IMR-90 (cell line): Measurements from ENCODE around the gene DPH6. TPM values are rescaled to one million over a fixed set of nuclear protein-coding genes. Genes with fewer than 3 reads are reported as not detected.
A peak's percentile ranks its signal among the peaks of the same experiment; 100 is the strongest.

Experiments used
- ATAC-seq: fragments of 200-7000 bp; cut with Tn5 transposase; 2 replicates; pipeline ENCODE4 v1.9.1; 2020; ENCODE audit warnings: low read depth, mild to moderate bottlenecking, moderate library complexity
- BruUV-seq: library from RNA; stranded (reverse); fragments of 400-500 nt; replicated peaks from 2 replicates; lab custom pipeline; 2021; lab: Mats Ljungman, UMichigan
- CTCF ChIA-PET: fragments of 300-600 bp; formaldehyde crosslinking; extraction: SDS; loops from one replicate; lab custom pipeline; 2021; ENCODE audit warnings: antibody characterized with exemption; lab: Yijun Ruan, JAX
- POLR2A ChIA-PET: fragments of 300-600 bp; sonication (Branson Sonifier 250); formaldehyde crosslinking; loops from one replicate; lab custom pipeline; 2022; ENCODE audit warnings: antibody characterized with exemption; ENCODE audit not compliant: unreplicated experiment; lab: Charles Lee
- DNase-seq: peaks from one replicate; pipeline ENCODE4 v3.0.0; 2013
- H2AFZ ChIP-seq: replicated peaks from 2 replicates; pipeline ENCODE3; 2013; ENCODE audit warnings: low read length, mild to moderate bottlenecking; ENCODE audit not compliant: poor library complexity
- H2AK5ac ChIP-seq: 2 replicates; pipeline ENCODE4 v1.6.1; 2013; ENCODE audit warnings: low read depth, low read length, inconsistent platforms
- H2AK9ac ChIP-seq: replicated peaks from 2 replicates; pipeline ENCODE3; 2013; ENCODE audit warnings: mild to moderate bottlenecking, low read depth, low read length, moderate library complexity; ENCODE audit not compliant: poor library complexity
- H2BK120ac ChIP-seq: 2 replicates; pipeline ENCODE4 v1.6.1; 2013; ENCODE audit warnings: low read depth, low read length, inconsistent platforms
- H2BK15ac ChIP-seq: 3 replicates; pipeline ENCODE4 v1.6.1; 2013; ENCODE audit warnings: low read depth, low read length, inconsistent platforms
- H2BK20ac ChIP-seq: 2 replicates; pipeline ENCODE4 v1.6.1; 2013; ENCODE audit warnings: low read depth, mild to moderate bottlenecking, inconsistent platforms, low read length, moderate library complexity
- H2BK5ac ChIP-seq: 2 replicates; pipeline ENCODE4 v1.6.1; 2013; ENCODE audit warnings: mild to moderate bottlenecking, low read depth, low read length, inconsistent platforms; ENCODE audit not compliant: poor library complexity, severe bottlenecking
- H3K14ac ChIP-seq: replicated peaks from 2 replicates; pipeline ENCODE4 v1.6.1; 2013; ENCODE audit warnings: low read depth, low read length, inconsistent platforms
- H3K18ac ChIP-seq: 2 replicates; pipeline ENCODE4 v1.6.1; 2013; ENCODE audit warnings: low read depth, low read length, control low read depth
- H3K23ac ChIP-seq: 2 replicates; pipeline ENCODE4 v1.6.1; 2013; ENCODE audit warnings: low read depth, low read length, inconsistent platforms
- H3K27ac ChIP-seq: 2 replicates; pipeline ENCODE4 v1.5.1; 2013; ENCODE audit warnings: mild to moderate bottlenecking, control low read depth, low read length; ENCODE audit not compliant: insufficient read depth
- H3K27me3 ChIP-seq: 2 replicates; pipeline ENCODE4 v1.6.1; 2013; ENCODE audit warnings: low read length; ENCODE audit not compliant: control insufficient read depth, insufficient read depth
- H3K36me3 ChIP-seq: 2 replicates; pipeline ENCODE4 v1.6.1; 2013; ENCODE audit warnings: low read length, mixed read lengths; ENCODE audit not compliant: control insufficient read depth, insufficient read depth
- H3K4ac ChIP-seq: 2 replicates; pipeline ENCODE4 v1.6.1; 2013; ENCODE audit warnings: low read depth, low read length, inconsistent platforms
- H3K4me1 ChIP-seq: 2 replicates; pipeline ENCODE4 v1.6.1; 2013; ENCODE audit warnings: low read length, mixed read lengths; ENCODE audit not compliant: control insufficient read depth, insufficient read depth
- H3K4me2 ChIP-seq: 2 replicates; pipeline ENCODE4 v1.6.1; 2013; ENCODE audit warnings: low read depth, mild to moderate bottlenecking, control low read depth, low read length, moderate library complexity
- H3K4me3 ChIP-seq: 2 replicates; pipeline ENCODE4 v1.5.1; 2013; ENCODE audit warnings: low read depth, mild to moderate bottlenecking, control low read depth, low read length, moderate library complexity; ENCODE audit not compliant: insufficient read depth
- H3K56ac ChIP-seq: 2 replicates; pipeline ENCODE4 v1.6.1; 2013; ENCODE audit warnings: low read length, inconsistent platforms; ENCODE audit not compliant: insufficient read depth; ENCODE audit errors: extremely low read depth
- H3K79me1 ChIP-seq, 2 experiments: 2 replicates each; pipeline ENCODE4 v1.6.1; 2013; ENCODE audit warnings: low read length in 2 of 2, inconsistent platforms in 1 of 2, low read depth in 1 of 2
- H3K9ac ChIP-seq: 2 replicates; pipeline ENCODE4 v1.6.1; 2013; ENCODE audit warnings: low read depth, low read length, control low read depth
- H3K9me1 ChIP-seq: 2 replicates; pipeline ENCODE4 v1.6.1; 2013; ENCODE audit warnings: low read length, inconsistent platforms; ENCODE audit not compliant: insufficient read depth
- H3K9me3 ChIP-seq: 2 replicates; pipeline ENCODE4 v1.6.1; 2013; ENCODE audit warnings: low read length; ENCODE audit not compliant: control insufficient read depth, insufficient read depth
- H4K20me1 ChIP-seq: 2 replicates; pipeline ENCODE4 v1.6.1; 2013; ENCODE audit warnings: low read length, inconsistent platforms; ENCODE audit not compliant: insufficient read depth
- H4K5ac ChIP-seq: 2 replicates; pipeline ENCODE4 v1.6.1; 2013; ENCODE audit warnings: mild to moderate bottlenecking, low read depth, low read length, control low read depth
- H4K8ac ChIP-seq, 2 experiments: 2 replicates each; pipeline ENCODE4 v1.6.1; 2013; ENCODE audit warnings: low read depth in 2 of 2, low read length in 2 of 2, control low read depth in 1 of 2, inconsistent platforms in 1 of 2
- H4K91ac ChIP-seq: 2 replicates; pipeline ENCODE4 v1.6.1; 2013; ENCODE audit warnings: low read depth, low read length, inconsistent platforms; ENCODE audit not compliant: insufficient read depth
- CEBPB ChIP-seq: IDR thresholded peaks from 2 replicates; pipeline ENCODE4 v1.6.1; 2012; ENCODE audit warnings: low read depth, low read length, improper control_type of control experiment
- MAFK ChIP-seq: IDR thresholded peaks from 2 replicates; pipeline ENCODE4 v1.6.1; 2012; ENCODE audit warnings: low read depth, low read length, improper control_type of control experiment
- POLR2A ChIP-seq: IDR thresholded peaks from 2 replicates; pipeline ENCODE4 v1.6.1; 2012; ENCODE audit warnings: mild to moderate bottlenecking, low read depth, low read length
- SMC3 ChIP-seq: fragments of 150-350 bp; IDR thresholded peaks from 2 replicates; pipeline ENCODE4 v1.6.1; 2016; ENCODE audit warnings: low read depth, mild to moderate bottlenecking, antibody characterized with exemption, low read length, moderate library complexity
- USF2 ChIP-seq: fragments of 150-350 bp; IDR thresholded peaks from 2 replicates; pipeline ENCODE4 v1.6.1; 2017; ENCODE audit warnings: mild to moderate bottlenecking, antibody characterized with exemption, low read length, low read depth
- dilution Hi-C: fragments of 300-500 bp; cut with HindIII; formaldehyde crosslinking; loops from one replicate; pipeline ENCODE4 v1.14.3; 2018; ENCODE audit warnings: low sequenced_read_pairs; ENCODE audit not compliant: unreplicated experiment
- in situ Hi-C: fragments of 300-500 bp; cut with MboI; formaldehyde crosslinking; loops from 3 replicates; pipeline ENCODE4 v1.14.3; 2019; ENCODE audit warnings: low sequenced_read_pairs, inconsistent platforms, mixed read lengths
- intact Hi-C: fragments of 100-400 bp; cut with micrococcal nuclease; formaldehyde crosslinking; loops from 2 replicates; pipeline ENCODE4 v1.10.0; 2022
- polyA plus RNA-seq, 3 experiments: library from polyadenylated mRNA; depleted of rRNA; stranded (reverse); fragments of >200 nt; gene quantifications; 2 replicates each; pipeline ENCODE4 v1.2.3, GENCODE V29; 2012; ENCODE audit warnings: low replicate concordance in 1 of 3
- total RNA-seq: library from RNA; depleted of rRNA; stranded (reverse); fragments of >200 nt; gene quantifications from 2 replicates; pipeline ENCODE4 v1.2.3, GENCODE V29; 2012

DPH6 gene
- total and polyA plus RNA-seq, 2 of the 4 experiments (the other 2 are of a cell fraction): 6.1 to 8.1 TPM

GRCh38 chr15:35427496-35427895 is 118.5 kb downstream of the DPH6 start:
- peaks cover 2% of the 10 kb centered on the region for H3K4me1 ChIP-seq
- no peak overlapping the region for H3K23ac ChIP-seq
- H2AFZ ChIP-seq: no peak overlapping the region
- no peak overlapping the region for H4K91ac ChIP-seq
- no peak overlapping the region for H4K8ac ChIP-seq
- DNase-seq (no peak), ATAC-seq (no peak)
- no TSS peak for BruUV-seq
- no peak overlapping the region for H2AK5ac ChIP-seq
- dilution Hi-C loops (no loop called here), intact Hi-C loops (no loop called here), in situ Hi-C loops (no loop called here)
- H4K5ac ChIP-seq: no peak overlapping the region
- no peak overlapping the region for H3K4ac ChIP-seq
- no peak overlapping the region for H2AK9ac ChIP-seq
- H3K56ac ChIP-seq: no peak overlapping the region
- no peak overlapping the region for H2BK15ac ChIP-seq
- CTCF ChIA-PET: interaction anchor here (1.2 kb wide), 1 partner anchor 17 kb away, joined by 4 read pairs; no protein-coding TSS in a partner anchor
- H3K36me3 ChIP-seq: no peaks in the 10 kb centered on the region
- H3K27me3 ChIP-seq: no peaks in the 10 kb centered on the region
- no peak overlapping the region for H3K27ac ChIP-seq
- H3K14ac ChIP-seq: no peak overlapping the region
- no peak overlapping the region for H3K4me3 ChIP-seq
- no peak overlapping the region for H3K9ac ChIP-seq
- H2BK120ac ChIP-seq: no peak overlapping the region
- H3K18ac ChIP-seq: 0 out of 2 replicates have a peak overlapping the region, but pooled peaks have one; percentile 36
- no peaks in the 10 kb centered on the region for H3K79me1 ChIP-seq
- no peak overlapping the region for H2BK20ac ChIP-seq
- no peak overlapping the region for H2BK5ac ChIP-seq
- POLR2A ChIA-PET: no interaction called here
- no peak for TF ChIP-seq MAFK
- TF ChIP-seq POLR2A: no peak
- TF ChIP-seq CEBPB: no peak
- no peak for TF ChIP-seq SMC3
- no peak for TF ChIP-seq USF2
- no peaks in the 10 kb centered on the region for H3K9me1 ChIP-seq
- no peaks in the 10 kb centered on the region for H3K9me3 ChIP-seq
- H3K4me2 ChIP-seq: no peak overlapping the region
- H4K20me1 ChIP-seq: no peaks in the 10 kb centered on the region
